ENCODE data around the gene GPRC6A. TPM values are rescaled to one million over a fixed set of nuclear protein-coding genes. Genes with fewer than 3 reads are reported as not detected.
A peak's percentile ranks its signal among the peaks of the same experiment; 100 is the strongest.

GPRC6A gene
- total RNA-seq, 4 donors from 2014 or later, result not detected

- DNase-seq, result no peak
- no peaks in the 10 kb centered on the region for H3K27me3 ChIP-seq
- H3K9me3 ChIP-seq, result no peaks in the 10 kb centered on the region
- no peak overlapping the region for H3K4me3 ChIP-seq
- TF ChIP-seq POLR2A (IDR thresholded peaks at IDR 0.05), result no peak
- no peak for TF ChIP-seq CTCF (IDR thresholded peaks at IDR 0.05)
- H3K36me3 ChIP-seq, result no peaks in the 10 kb centered on the region
- no peak overlapping the region for H3K27ac ChIP-seq
- no peaks in the 10 kb centered on the region for H3K4me1 ChIP-seq
These were observed 28.9 kb downstream of the GPRC6A start for GRCh38 chr6:116799945-116800344.

GRCh38 chr6:116797585-116797984 lies 31.3 kb downstream of the GPRC6A start:
- Histone ChIP-seq H3K27ac (no peak overlapping the region), H3K9me3 (no peaks in the 10 kb centered on the region), H3K4me1 (no peaks in the 10 kb centered on the region), H3K4me3 (no peak overlapping the region), H3K27me3 (no peaks in the 10 kb centered on the region), H3K36me3 (no peaks in the 10 kb centered on the region)
- no peak for DNase-seq
- no peak for TF ChIP-seq CTCF (IDR thresholded peaks at IDR 0.05)
- TF ChIP-seq POLR2A (IDR thresholded peaks at IDR 0.05), result no peak

GRCh38 chr6:116793224-116793623 lies 35.7 kb downstream of the GPRC6A start:
- H3K27ac ChIP-seq, result no peak overlapping the region
- H3K4me1 ChIP-seq, result no peaks in the 10 kb centered on the region
- DNase-seq, result no peak
- no peaks in the 10 kb centered on the region for H3K36me3 ChIP-seq
- TF ChIP-seq POLR2A (IDR thresholded peaks at IDR 0.05), result no peak
- no peak for TF ChIP-seq CTCF (IDR thresholded peaks at IDR 0.05)
- H3K4me3 ChIP-seq, result no peak overlapping the region
- no peaks in the 10 kb centered on the region for H3K9me3 ChIP-seq
- H3K27me3 ChIP-seq, result no peaks in the 10 kb centered on the region

GRCh38 chr6:116783852-116784251 lies 45.0 kb downstream of the GPRC6A start:
- Histone ChIP-seq H3K4me1 (no peaks in the 10 kb centered on the region), H3K4me3 (no peak overlapping the region), H3K27ac (no peak overlapping the region), H3K36me3 (no peaks in the 10 kb centered on the region), H3K9me3 (no peaks in the 10 kb centered on the region), H3K27me3 (no peaks in the 10 kb centered on the region)
- TF ChIP-seq CTCF (IDR thresholded peaks at IDR 0.05) (no peak), POLR2A (IDR thresholded peaks at IDR 0.05) (no peak)
- DNase-seq, result no peak

GRCh38 chr6:116779573-116780164 lies 49.2 kb downstream of the GPRC6A start:
- Histone ChIP-seq H3K27ac (no peak overlapping the region), H3K27me3 (no peaks in the 10 kb centered on the region), H3K36me3 (no peaks in the 10 kb centered on the region), H3K9me3 (no peaks in the 10 kb centered on the region), H3K4me1 (no peaks in the 10 kb centered on the region), H3K4me3 (no peak overlapping the region)
- no peak for DNase-seq
- TF ChIP-seq CTCF (IDR thresholded peaks at IDR 0.05), result peak in 4 of 6 experiments; percentile 29 to 59 (median 44)
- no peak for TF ChIP-seq POLR2A (IDR thresholded peaks at IDR 0.05)

GRCh38 chr6:116773886-116774285 lies 55.0 kb downstream of the GPRC6A start:
- TF ChIP-seq POLR2A (IDR thresholded peaks at IDR 0.05) (no peak), CTCF (IDR thresholded peaks at IDR 0.05) (no peak)
- Histone ChIP-seq H3K4me1 (no peaks in the 10 kb centered on the region), H3K4me3 (no peak overlapping the region), H3K27me3 (no peaks in the 10 kb centered on the region), H3K36me3 (no peaks in the 10 kb centered on the region), H3K9me3 (no peaks in the 10 kb centered on the region), H3K27ac (no peak overlapping the region)
- DNase-seq, result no peak

Data from Peyer's patch (tissue), 4 donors.